PC-9 (cell line): ENCODE measurements around the gene MAN1A1.

Experiments used
- EZH2 ChIP-seq: fragments of 200-600 bp; sonication (generic); IDR thresholded peaks from 2 replicates; pipeline ENCODE4 v1.8.0; 2017; ENCODE audit warnings: antibody characterized with exemption, low read depth
- TF ChIP-seq, protein P1 (sequence below): fragments of 200-600 bp; sonication (generic); conservative IDR thresholded peaks from 2 replicates; pipeline ENCODE4 v1.6.1; 2017; ENCODE audit warnings: mixed run types, antibody characterized with exemption, mild to moderate bottlenecking, moderate library complexity

DNA sequence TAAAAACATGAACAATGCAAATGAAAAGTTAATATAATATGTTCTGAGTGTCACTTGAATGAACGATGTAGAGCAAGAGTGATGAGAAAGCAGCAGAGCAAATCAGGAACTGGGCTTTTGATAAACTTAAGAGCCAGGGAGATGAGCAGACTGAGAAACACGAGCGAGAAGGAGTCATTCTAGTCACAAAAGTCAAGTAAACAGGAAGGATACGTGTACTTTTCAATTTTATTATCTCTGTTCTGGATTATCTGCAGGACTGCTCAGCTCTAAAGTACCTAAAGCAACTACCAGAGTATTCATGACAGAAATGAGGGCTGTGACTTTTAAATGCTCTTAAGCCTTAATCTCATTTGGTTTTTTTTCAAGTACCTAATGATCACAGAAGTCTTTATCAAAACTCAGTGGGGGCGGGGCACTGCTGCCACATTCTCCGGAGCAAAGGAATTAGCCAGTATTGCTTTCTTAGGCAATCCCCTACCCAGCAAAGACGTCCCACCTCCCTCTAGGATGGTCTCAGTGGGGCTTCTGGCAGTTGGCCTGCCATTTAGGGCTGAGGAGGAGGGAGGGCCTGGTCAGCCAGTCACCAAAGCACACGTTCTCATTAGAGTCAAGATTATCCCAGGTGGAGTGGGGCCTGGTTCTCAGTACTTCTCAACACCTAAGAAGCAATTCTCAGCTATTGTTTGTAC is 8.6 kb downstream of the MAN1A1 start:
- TF ChIP-seq, protein P1, sequence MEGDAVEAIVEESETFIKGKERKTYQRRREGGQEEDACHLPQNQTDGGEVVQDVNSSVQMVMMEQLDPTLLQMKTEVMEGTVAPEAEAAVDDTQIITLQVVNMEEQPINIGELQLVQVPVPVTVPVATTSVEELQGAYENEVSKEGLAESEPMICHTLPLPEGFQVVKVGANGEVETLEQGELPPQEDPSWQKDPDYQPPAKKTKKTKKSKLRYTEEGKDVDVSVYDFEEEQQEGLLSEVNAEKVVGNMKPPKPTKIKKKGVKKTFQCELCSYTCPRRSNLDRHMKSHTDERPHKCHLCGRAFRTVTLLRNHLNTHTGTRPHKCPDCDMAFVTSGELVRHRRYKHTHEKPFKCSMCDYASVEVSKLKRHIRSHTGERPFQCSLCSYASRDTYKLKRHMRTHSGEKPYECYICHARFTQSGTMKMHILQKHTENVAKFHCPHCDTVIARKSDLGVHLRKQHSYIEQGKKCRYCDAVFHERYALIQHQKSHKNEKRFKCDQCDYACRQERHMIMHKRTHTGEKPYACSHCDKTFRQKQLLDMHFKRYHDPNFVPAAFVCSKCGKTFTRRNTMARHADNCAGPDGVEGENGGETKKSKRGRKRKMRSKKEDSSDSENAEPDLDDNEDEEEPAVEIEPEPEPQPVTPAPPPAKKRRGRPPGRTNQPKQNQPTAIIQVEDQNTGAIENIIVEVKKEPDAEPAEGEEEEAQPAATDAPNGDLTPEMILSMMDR = no peak
- TF ChIP-seq EZH2 = no peak
